ENCODE results near the gene HCFC2.

HCFC2 gene

DNA sequence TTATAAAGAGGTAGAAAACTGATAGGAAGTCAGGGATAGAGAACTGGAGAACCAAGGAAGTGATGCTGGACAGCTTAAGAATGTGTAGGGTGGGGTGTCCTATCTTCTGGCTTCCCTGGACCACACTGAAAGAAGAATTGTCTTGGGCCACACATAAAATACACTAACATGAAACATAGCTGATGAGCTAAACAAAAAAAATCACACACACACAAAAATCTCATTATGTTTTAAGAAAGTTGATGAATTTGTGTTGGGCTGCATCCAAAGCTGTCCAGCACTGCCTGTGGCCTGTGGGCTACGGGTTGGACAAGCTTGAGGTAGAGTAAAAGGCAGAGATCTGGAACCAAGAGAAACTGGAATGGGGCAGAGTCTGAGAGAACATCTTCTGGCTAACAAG lies 21.8 kb upstream of the HCFC2 start:
- Histone ChIP-seq H3K9me3 (ENCODE audit: control insufficient read depth, insufficient read depth, low read length) (no peaks in the 10 kb centered on the region), H3K4me1 (ENCODE audit: control insufficient read depth, low read length) (peaks cover 7% of the 10 kb centered on the region), H3K79me2 (ENCODE audit: control insufficient read depth, low read length) (no peaks in the 10 kb centered on the region), H3K4me3 (ENCODE audit: low read length) (no peak overlapping the region), H3K4me2 (ENCODE audit: low read length) (no peak overlapping the region), H3K27me3 (ENCODE audit: control insufficient read depth, low read length) (no peaks in the 10 kb centered on the region; the same call in 1 of the 2 replicates), H3K9me2 (replicated peaks; ENCODE audit: control insufficient read depth, low read length) (no peaks in the 10 kb centered on the region), H3F3A (ENCODE audit: control insufficient read depth, insufficient read depth) (no peaks in the 10 kb centered on the region), H3K36me3 (ENCODE audit: control insufficient read depth, low read length) (no peaks in the 10 kb centered on the region), H3K27ac (ENCODE audit: low read depth, low read length) (no peak overlapping the region), H4K20me1 (ENCODE audit: control insufficient read depth, insufficient read depth, low read depth, low read length) (no peaks in the 10 kb centered on the region)
- TF ChIP-seq, protein P1, sequence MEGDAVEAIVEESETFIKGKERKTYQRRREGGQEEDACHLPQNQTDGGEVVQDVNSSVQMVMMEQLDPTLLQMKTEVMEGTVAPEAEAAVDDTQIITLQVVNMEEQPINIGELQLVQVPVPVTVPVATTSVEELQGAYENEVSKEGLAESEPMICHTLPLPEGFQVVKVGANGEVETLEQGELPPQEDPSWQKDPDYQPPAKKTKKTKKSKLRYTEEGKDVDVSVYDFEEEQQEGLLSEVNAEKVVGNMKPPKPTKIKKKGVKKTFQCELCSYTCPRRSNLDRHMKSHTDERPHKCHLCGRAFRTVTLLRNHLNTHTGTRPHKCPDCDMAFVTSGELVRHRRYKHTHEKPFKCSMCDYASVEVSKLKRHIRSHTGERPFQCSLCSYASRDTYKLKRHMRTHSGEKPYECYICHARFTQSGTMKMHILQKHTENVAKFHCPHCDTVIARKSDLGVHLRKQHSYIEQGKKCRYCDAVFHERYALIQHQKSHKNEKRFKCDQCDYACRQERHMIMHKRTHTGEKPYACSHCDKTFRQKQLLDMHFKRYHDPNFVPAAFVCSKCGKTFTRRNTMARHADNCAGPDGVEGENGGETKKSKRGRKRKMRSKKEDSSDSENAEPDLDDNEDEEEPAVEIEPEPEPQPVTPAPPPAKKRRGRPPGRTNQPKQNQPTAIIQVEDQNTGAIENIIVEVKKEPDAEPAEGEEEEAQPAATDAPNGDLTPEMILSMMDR (IDR thresholded peaks at IDR 0.05; ENCODE audit: low read depth, low read length, poor library complexity, severe bottlenecking): no peak
- TF ChIP-seq EZH2phosphoT487 (IDR thresholded peaks at IDR 0.05; ENCODE audit: borderline replicate concordance, low read length): no peak

DNA sequence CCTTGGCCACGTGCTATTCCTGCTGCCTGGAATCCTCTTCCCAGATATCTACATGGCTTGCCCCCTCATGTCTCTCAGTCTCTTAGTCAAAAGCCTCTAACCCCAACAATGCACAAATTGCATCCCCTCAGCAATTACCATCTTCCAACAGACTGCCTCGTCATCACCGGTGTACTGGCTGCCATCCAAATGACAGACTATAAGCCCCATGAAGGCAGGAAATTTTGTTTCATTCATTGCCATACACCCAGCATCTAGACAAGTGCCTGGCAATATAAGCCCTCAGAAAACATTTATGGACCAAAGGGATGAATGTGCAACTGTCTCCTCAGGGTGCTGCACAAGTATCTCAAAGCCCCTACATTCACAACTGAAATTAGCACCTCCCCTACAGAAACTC lies 20.2 kb upstream of the HCFC2 start:
- TF ChIP-seq, protein P1 (IDR thresholded peaks at IDR 0.05; ENCODE audit: low read depth, low read length, poor library complexity, severe bottlenecking): no peak
- TF ChIP-seq EZH2phosphoT487 (IDR thresholded peaks at IDR 0.05; ENCODE audit: borderline replicate concordance, low read length): no peak
- peaks cover 5% of the 10 kb centered on the region; the same call in 1 of the 2 replicates for H3K27me3 ChIP-seq (ENCODE audit: control insufficient read depth, low read length)
- H3K4me3 ChIP-seq (ENCODE audit: low read length): no peak overlapping the region
- H3K9me2 ChIP-seq (replicated peaks; ENCODE audit: control insufficient read depth, low read length): no peaks in the 10 kb centered on the region
- no peak overlapping the region for H3K27ac ChIP-seq (ENCODE audit: low read depth, low read length)
- no peaks in the 10 kb centered on the region for H3K36me3 ChIP-seq (ENCODE audit: control insufficient read depth, low read length)
- peaks cover 7% of the 10 kb centered on the region for H3K4me1 ChIP-seq (ENCODE audit: control insufficient read depth, low read length)
- no peaks in the 10 kb centered on the region for H4K20me1 ChIP-seq (ENCODE audit: control insufficient read depth, insufficient read depth, low read depth, low read length)
- no peaks in the 10 kb centered on the region for H3K79me2 ChIP-seq (ENCODE audit: control insufficient read depth, low read length)
- no peaks in the 10 kb centered on the region for H3F3A ChIP-seq (ENCODE audit: control insufficient read depth, insufficient read depth)
- no peaks in the 10 kb centered on the region for H3K9me3 ChIP-seq (ENCODE audit: control insufficient read depth, insufficient read depth, low read length)
- no peak overlapping the region for H3K4me2 ChIP-seq (ENCODE audit: low read length)

DNA sequence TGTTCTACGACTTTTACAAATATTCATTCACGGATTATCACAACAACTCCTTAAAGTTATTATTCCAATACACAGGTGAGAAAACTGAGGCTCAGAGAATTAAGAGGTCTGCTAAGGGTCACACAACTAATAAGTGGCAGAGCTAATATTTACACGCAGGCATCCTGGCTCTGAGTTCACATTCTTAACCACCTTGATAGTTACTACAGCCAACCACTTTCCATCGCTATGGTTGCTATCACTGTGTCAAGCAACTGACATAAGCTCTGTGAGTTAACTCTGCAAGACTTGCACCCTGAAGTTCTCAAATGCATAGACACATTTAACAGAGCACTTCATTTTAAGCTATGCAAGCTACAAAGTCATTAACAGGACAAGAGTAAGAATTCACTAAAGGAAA lies 18.0 kb upstream of the HCFC2 start:
- Histone ChIP-seq H3K4me2 (ENCODE audit: low read length) (no peak overlapping the region), H3K27me3 (ENCODE audit: control insufficient read depth, low read length) (peaks cover 19% of the 10 kb centered on the region), H4K20me1 (ENCODE audit: control insufficient read depth, insufficient read depth, low read depth, low read length) (no peaks in the 10 kb centered on the region), H3K9me2 (replicated peaks; ENCODE audit: control insufficient read depth, low read length) (no peaks in the 10 kb centered on the region), H3K79me2 (ENCODE audit: control insufficient read depth, low read length) (no peaks in the 10 kb centered on the region), H3K9me3 (ENCODE audit: control insufficient read depth, insufficient read depth, low read length) (no peaks in the 10 kb centered on the region), H3K27ac (ENCODE audit: low read depth, low read length) (no peak overlapping the region), H3F3A (ENCODE audit: control insufficient read depth, insufficient read depth) (no peaks in the 10 kb centered on the region), H3K4me1 (ENCODE audit: control insufficient read depth, low read length) (peaks cover 7% of the 10 kb centered on the region), H3K4me3 (ENCODE audit: low read length) (no peak overlapping the region), H3K36me3 (ENCODE audit: control insufficient read depth, low read length) (no peaks in the 10 kb centered on the region)
- TF ChIP-seq EZH2phosphoT487 (IDR thresholded peaks at IDR 0.05; ENCODE audit: borderline replicate concordance, low read length): no peak
- TF ChIP-seq, protein P1 (IDR thresholded peaks at IDR 0.05; ENCODE audit: low read depth, low read length, poor library complexity, severe bottlenecking): no peak

All from DOHH2 (cell line).